Ishikawa (cell line): ENCODE data around the gene SLC2A2.

Source experiments
- CEBPB ChIP-seq: IDR thresholded peaks from 2 replicates; pipeline ENCODE4 v1.6.1; 2012
- CREB1 ChIP-seq: IDR thresholded peaks from 2 replicates; pipeline ENCODE4 v1.6.1; 2012; ENCODE audit warnings: low read depth
- EGR1 ChIP-seq: IDR thresholded peaks from 2 replicates; pipeline ENCODE4 v1.6.1; 2012
- EP300 ChIP-seq: IDR thresholded peaks from 2 replicates; pipeline ENCODE4 v1.6.1; 2012; ENCODE audit warnings: borderline replicate concordance
- FOXM1 ChIP-seq: IDR thresholded peaks from 2 replicates; pipeline ENCODE4 v1.6.1; 2012; ENCODE audit warnings: low read depth, borderline replicate concordance
- NFIC ChIP-seq: IDR thresholded peaks from 2 replicates; pipeline ENCODE4 v1.6.1; 2012
- RAD21 ChIP-seq: IDR thresholded peaks from 2 replicates; pipeline ENCODE4 v1.6.1; 2012; ENCODE audit warnings: low read depth
- TAF1 ChIP-seq: IDR thresholded peaks from 2 replicates; pipeline ENCODE4 v1.6.1; 2012; ENCODE audit warnings: low read depth, mild to moderate bottlenecking
- TCF12 ChIP-seq: IDR thresholded peaks from 2 replicates; pipeline ENCODE4 v1.6.1; 2012; ENCODE audit warnings: low read depth
- TEAD4 ChIP-seq: IDR thresholded peaks from 2 replicates; pipeline ENCODE4 v1.6.1; 2012
- YY1 ChIP-seq: IDR thresholded peaks from 2 replicates; pipeline ENCODE4 v1.6.1; 2012; ENCODE audit warnings: low read depth
- ZBTB7A ChIP-seq: IDR thresholded peaks from 2 replicates; pipeline ENCODE4 v1.6.1; 2012; ENCODE audit warnings: low read depth
- TF ChIP-seq, protein P1 (sequence below): IDR thresholded peaks from 2 replicates; pipeline ENCODE4 v1.6.1; 2012; ENCODE audit warnings: low read depth, mild to moderate bottlenecking
- TF ChIP-seq, protein P2 (sequence below): IDR thresholded peaks from 2 replicates; pipeline ENCODE4 v1.6.1; 2012
- TF ChIP-seq, protein P3 (sequence below): IDR thresholded peaks from 2 replicates; pipeline ENCODE4 v1.6.1; 2012

SLC2A2 gene

DNA sequence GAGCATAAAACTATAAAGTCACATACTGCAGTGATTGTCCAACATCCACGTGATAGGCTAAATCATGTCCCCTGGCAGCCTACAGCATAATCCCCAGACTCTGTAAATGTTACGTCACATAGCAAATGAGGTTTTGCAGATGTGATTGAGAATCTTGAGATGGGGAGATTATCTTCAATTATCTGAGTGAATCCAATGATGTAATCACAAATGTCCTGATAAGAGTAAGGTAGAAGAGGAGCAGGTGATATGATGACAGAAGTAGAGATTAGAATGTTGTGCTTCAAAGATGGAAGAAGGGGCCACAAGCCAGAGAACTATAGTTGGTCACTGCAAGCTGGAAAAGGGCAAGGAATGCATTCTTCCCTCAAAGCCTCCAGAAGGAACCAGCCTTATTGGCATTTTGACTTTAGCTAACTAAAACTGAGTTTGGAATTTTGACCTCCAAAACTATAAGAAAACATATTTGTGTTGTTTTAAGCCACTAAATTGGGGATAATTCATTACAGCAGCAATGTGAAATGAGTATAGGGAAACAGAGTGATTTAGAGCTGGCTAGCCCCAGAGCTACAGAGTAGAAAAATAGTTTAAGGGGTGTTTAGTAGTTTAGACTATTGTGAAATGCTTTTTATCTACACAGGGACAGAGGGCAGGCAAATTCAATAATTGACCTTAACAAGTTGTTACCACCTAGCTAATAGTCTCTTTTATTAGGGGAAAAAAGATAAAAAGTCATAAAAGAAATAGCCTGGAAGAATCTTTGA, 15.2 kb downstream of the SLC2A2 start:
- TF ChIP-seq TCF12: no peak
- no peak for TF ChIP-seq FOXM1
- no peak for TF ChIP-seq TEAD4
- no peak for TF ChIP-seq EGR1
- TF ChIP-seq, protein P1, sequence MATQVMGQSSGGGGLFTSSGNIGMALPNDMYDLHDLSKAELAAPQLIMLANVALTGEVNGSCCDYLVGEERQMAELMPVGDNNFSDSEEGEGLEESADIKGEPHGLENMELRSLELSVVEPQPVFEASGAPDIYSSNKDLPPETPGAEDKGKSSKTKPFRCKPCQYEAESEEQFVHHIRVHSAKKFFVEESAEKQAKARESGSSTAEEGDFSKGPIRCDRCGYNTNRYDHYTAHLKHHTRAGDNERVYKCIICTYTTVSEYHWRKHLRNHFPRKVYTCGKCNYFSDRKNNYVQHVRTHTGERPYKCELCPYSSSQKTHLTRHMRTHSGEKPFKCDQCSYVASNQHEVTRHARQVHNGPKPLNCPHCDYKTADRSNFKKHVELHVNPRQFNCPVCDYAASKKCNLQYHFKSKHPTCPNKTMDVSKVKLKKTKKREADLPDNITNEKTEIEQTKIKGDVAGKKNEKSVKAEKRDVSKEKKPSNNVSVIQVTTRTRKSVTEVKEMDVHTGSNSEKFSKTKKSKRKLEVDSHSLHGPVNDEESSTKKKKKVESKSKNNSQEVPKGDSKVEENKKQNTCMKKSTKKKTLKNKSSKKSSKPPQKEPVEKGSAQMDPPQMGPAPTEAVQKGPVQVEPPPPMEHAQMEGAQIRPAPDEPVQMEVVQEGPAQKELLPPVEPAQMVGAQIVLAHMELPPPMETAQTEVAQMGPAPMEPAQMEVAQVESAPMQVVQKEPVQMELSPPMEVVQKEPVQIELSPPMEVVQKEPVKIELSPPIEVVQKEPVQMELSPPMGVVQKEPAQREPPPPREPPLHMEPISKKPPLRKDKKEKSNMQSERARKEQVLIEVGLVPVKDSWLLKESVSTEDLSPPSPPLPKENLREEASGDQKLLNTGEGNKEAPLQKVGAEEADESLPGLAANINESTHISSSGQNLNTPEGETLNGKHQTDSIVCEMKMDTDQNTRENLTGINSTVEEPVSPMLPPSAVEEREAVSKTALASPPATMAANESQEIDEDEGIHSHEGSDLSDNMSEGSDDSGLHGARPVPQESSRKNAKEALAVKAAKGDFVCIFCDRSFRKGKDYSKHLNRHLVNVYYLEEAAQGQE: no peak
- no peak for TF ChIP-seq EP300
- TF ChIP-seq TAF1: no peak

DNA sequence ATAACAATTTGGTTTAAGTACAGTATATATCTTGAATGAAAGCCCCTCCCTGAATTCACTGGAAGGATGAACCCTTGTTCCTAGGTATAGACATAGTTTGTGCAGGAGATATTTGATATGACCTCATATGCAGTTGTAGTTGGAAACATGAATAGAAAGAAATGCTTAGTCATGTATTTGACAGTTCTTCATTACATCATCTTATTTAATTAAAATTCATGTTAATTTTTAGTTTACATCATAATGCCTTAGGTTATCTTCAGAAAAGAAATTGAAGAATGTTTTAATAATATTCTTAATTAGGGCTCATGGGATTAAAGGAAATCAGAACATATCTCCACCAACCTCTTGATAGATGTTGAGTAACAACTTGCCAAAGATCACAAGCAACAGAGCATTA, 19.2 kb downstream of the SLC2A2 start:
- TF ChIP-seq, protein P2, sequence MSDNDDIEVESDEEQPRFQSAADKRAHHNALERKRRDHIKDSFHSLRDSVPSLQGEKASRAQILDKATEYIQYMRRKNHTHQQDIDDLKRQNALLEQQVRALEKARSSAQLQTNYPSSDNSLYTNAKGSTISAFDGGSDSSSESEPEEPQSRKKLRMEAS: no peak
- no peak for TF ChIP-seq CEBPB
- no peak for TF ChIP-seq TEAD4
- TF ChIP-seq, protein P3, sequence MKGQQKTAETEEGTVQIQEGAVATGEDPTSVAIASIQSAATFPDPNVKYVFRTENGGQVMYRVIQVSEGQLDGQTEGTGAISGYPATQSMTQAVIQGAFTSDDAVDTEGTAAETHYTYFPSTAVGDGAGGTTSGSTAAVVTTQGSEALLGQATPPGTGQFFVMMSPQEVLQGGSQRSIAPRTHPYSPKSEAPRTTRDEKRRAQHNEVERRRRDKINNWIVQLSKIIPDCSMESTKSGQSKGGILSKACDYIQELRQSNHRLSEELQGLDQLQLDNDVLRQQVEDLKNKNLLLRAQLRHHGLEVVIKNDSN: no peak
- no peak for TF ChIP-seq RAD21
- no peak for TF ChIP-seq EGR1
- TF ChIP-seq, protein P1: no peak
- no peak for TF ChIP-seq FOXM1
- TF ChIP-seq CREB1: no peak
- no peak for TF ChIP-seq YY1
- no peak for TF ChIP-seq ZBTB7A
- no peak for TF ChIP-seq EP300

DNA sequence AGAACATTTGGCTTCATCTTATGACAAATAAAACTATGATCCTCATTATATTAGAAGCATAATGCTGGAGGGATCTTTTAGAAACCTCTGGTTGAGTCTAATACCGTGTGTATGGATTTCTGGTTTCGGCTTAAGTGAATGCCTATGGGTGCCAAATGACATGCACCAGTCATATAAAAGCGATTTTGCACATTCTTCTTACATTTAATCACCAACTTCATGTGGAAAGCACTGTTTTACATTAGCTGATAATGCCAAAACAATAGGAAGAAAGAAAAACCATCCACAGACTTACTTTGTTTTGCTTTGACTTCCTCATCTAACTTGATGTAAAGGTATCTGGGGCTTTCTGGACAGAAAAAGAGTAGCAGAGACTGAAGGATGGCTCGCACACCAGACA, 20.9 kb downstream of the SLC2A2 start:
- TF ChIP-seq EP300 (no peak), TEAD4 (no peak), TAF1 (no peak), NFIC (no peak), RAD21 (no peak), CREB1 (no peak), EGR1 (no peak), YY1 (no peak), CEBPB (no peak), TCF12 (no peak), ZBTB7A (no peak), FOXM1 (no peak)
- TF ChIP-seq, protein P1: no peak
- TF ChIP-seq, protein P3: no peak
- TF ChIP-seq, protein P2: no peak

DNA sequence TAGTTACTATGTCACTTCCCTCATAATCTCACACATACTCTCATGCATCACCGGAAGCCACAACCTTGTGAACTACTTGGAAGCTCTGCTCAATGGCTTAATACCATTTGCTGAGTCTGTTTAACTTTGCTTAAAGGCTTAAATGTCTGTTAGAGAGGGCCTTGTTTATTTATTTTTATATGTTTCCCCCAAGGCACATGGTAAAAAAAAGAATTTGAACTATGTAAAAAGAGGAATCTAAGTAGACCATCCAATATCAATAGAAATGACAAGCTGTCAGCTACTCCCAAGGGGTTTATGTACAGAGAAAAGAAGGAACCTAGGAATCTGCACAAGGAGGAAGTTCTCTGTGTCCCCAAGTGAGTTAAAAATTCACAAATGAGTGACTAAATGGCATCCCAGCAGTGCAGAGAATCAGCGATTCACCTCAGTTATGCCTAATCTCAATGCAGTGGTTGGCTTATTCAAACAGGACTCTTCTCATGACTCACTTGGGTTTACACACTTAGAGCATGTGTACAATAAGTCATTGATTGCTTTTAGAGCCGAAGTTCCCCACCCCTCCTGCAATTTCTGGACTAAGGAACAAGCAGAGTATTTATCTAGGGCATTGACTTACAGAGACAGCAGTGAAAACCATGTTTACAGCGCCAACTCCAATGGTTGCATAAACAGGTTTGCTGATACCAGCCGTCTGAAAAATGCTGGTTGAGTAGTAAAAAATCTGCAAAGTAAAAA, 24.4 kb downstream of the SLC2A2 start:
- TF ChIP-seq FOXM1 (no peak), EP300 (no peak), TCF12 (no peak), RAD21 (no peak), CEBPB (no peak), EGR1 (no peak)
- TF ChIP-seq, protein P1: no peak
- TF ChIP-seq, protein P2: no peak
